Measurements from ENCODE around the gene RCN2. TPM values are rescaled to one million over a fixed set of nuclear protein-coding genes. Genes with fewer than 3 reads are reported as not detected.

The RCN2 gene
- total and polyA plus RNA-seq, 2 experiments from 2014 or later, result 170 to 327 TPM

GRCh38 chr15:76982356-76982755 is 50.8 kb downstream of the RCN2 start:
- Histone ChIP-seq H3K4me1 (ENCODE audit: insufficient read depth) (no peaks in the 10 kb centered on the region), H3K9me2 (ENCODE audit: insufficient read depth) (no peaks in the 10 kb centered on the region), H3K36me3 (ENCODE audit: insufficient read depth) (no peaks in the 10 kb centered on the region), H2AFZ (no peak overlapping the region), H3K27ac (ENCODE audit: low read depth) (no peak overlapping the region), H3K4me3 (no peak overlapping the region), H3K4me2 (no peak overlapping the region), H3K79me2 (replicated peaks; ENCODE audit: insufficient read depth) (no peaks in the 10 kb centered on the region), H4K20me1 (replicated peaks; ENCODE audit: insufficient read depth) (no peaks in the 10 kb centered on the region), H3F3A (replicated peaks; ENCODE audit: low read depth) (no peaks in the 10 kb centered on the region), H3K27me3 (ENCODE audit: insufficient read depth) (no peaks in the 10 kb centered on the region)
- Mint-ChIP-seq H3K9me3 (peaks cover 6% of the 10 kb centered on the region; the same call in 2 of the 3 replicates), H3K27ac (no peak overlapping the region), H3K36me3 (ENCODE audit: low read depth) (no peaks in the 10 kb centered on the region; the same call in 2 of the 3 replicates), H3K4me3 (no peak overlapping the region), H3K27me3 (ENCODE audit: insufficient read depth, low read depth, poor library complexity) (no peaks in the 10 kb centered on the region), H3K4me1 (no peaks in the 10 kb centered on the region)
- DNase-seq (ENCODE audit: low spot score) (no peak), ATAC-seq (no peak)
- no peak for TF ChIP-seq ZNF462 (CRISPR knock-in tag; IDR thresholded peaks at IDR 0.05)
- no peak for TF ChIP-seq NANOG (IDR thresholded peaks at IDR 0.05; ENCODE audit: borderline replicate concordance)
- no peak for TF ChIP-seq ETS1 (IDR thresholded peaks at IDR 0.05)
- no peak for TF ChIP-seq ZNF331 (CRISPR knock-in tag; IDR thresholded peaks at IDR 0.05; ENCODE audit: low read depth)
- no peak for TF ChIP-seq REST (IDR thresholded peaks at IDR 0.05; ENCODE audit: unreplicated experiment)
- TF ChIP-seq CREB1 (CRISPR knock-in tag; IDR thresholded peaks at IDR 0.05; ENCODE audit: low read depth), result no peak
- TF ChIP-seq STAT1 (IDR thresholded peaks at IDR 0.05; ENCODE audit: unreplicated experiment), result no peak
- no peak for TF ChIP-seq ZNF114 (CRISPR knock-in tag; IDR thresholded peaks at IDR 0.05)
- TF ChIP-seq JUNB (IDR thresholded peaks at IDR 0.05; ENCODE audit: unreplicated experiment), result no peak
- no peak for TF ChIP-seq CTCF (conservative IDR thresholded peaks at IDR 0.05; ENCODE audit: low read depth in 2 of 2)
- no peak for TF ChIP-seq POLR2AphosphoS5 (IDR thresholded peaks at IDR 0.05; ENCODE audit: low read depth)
- no peak for TF ChIP-seq EZH2phosphoT487 (IDR thresholded peaks at IDR 0.05; ENCODE audit: unreplicated experiment)
- no peak for TF ChIP-seq EZH2 (IDR thresholded peaks at IDR 0.05; ENCODE audit: low read depth, unreplicated experiment)
